Lower leg skin (tissue), 3 donors: Measurements from ENCODE around the gene RTRAF.

Experiments
- CTCF ChIP-seq, 3 donors: fragments of 450-650 bp; IDR thresholded peaks; one replicate each; pipeline ENCODE4 v1.5.1; 2016; ENCODE audit warnings: antibody characterized with exemption in 3 of 3, mild to moderate bottlenecking in 3 of 3, moderate library complexity in 2 of 3
- POLR2A ChIP-seq, 2 donors: fragments of 450-650 bp; IDR thresholded peaks; one replicate each; pipeline ENCODE4 v1.6.1; 2016 to 2017; ENCODE audit warnings: antibody characterized with exemption in 2 of 2, mild to moderate bottlenecking in 1 of 2, moderate library complexity in 1 of 2

- no peak for TF ChIP-seq CTCF (IDR thresholded peaks at IDR 0.05)
- TF ChIP-seq POLR2A (IDR thresholded peaks at IDR 0.05): no peak
Observed at GRCh38 chr14:52008136-52008535, 18.8 kb downstream of the RTRAF start.
